GM23248 (cell line): ENCODE results near the gene ATP6V1C2. TPM values are rescaled to one million over a fixed set of nuclear protein-coding genes. Genes with fewer than 3 reads are reported as not detected.

Experiments used
- DNase-seq: peaks from one replicate; pipeline ENCODE4 v3.0.0-alpha.2; 2015
- H2AFZ ChIP-seq: fragments of 200-600 bp; sonication (generic); 2 replicates; pipeline ENCODE4 v1.6.1; 2016; ENCODE audit warnings: antibody characterized with exemption
- H3F3A ChIP-seq: fragments of 200-600 bp; sonication (generic); 2 replicates; pipeline ENCODE4 v1.6.1; 2016; ENCODE audit warnings: mild to moderate bottlenecking, antibody characterized with exemption, mixed run types; ENCODE audit not compliant: insufficient read depth
- H3K27ac ChIP-seq: fragments of 200-600 bp; sonication (generic); 2 replicates; pipeline ENCODE4 v1.5.1; 2016; ENCODE audit warnings: mild to moderate bottlenecking
- H3K27me3 ChIP-seq: fragments of 200-600 bp; sonication (generic); replicated peaks from 2 replicates; pipeline ENCODE4 v1.6.1; 2016; ENCODE audit warnings: mild to moderate bottlenecking; ENCODE audit not compliant: insufficient read depth
- H3K36me3 ChIP-seq: fragments of 200-600 bp; sonication (generic); 2 replicates; pipeline ENCODE4 v1.6.1; 2016; ENCODE audit warnings: low read depth, mild to moderate bottlenecking
- H3K4me1 ChIP-seq: fragments of 200-600 bp; sonication (generic); 2 replicates; pipeline ENCODE4 v1.6.1; 2016; ENCODE audit warnings: mild to moderate bottlenecking; ENCODE audit not compliant: insufficient read depth
- H3K4me2 ChIP-seq: fragments of 200-600 bp; sonication (generic); one replicate; pipeline ENCODE4 v1.6.1; 2016; ENCODE audit warnings: mild to moderate bottlenecking; ENCODE audit not compliant: unreplicated experiment
- H3K4me3 ChIP-seq: fragments of 200-600 bp; sonication (generic); 2 replicates; pipeline ENCODE4 v1.5.1; 2016; ENCODE audit warnings: mild to moderate bottlenecking
- H3K79me2 ChIP-seq: fragments of 200-600 bp; sonication (generic); 2 replicates; pipeline ENCODE4 v1.6.1; 2016; ENCODE audit warnings: mild to moderate bottlenecking; ENCODE audit not compliant: insufficient read depth
- H3K9ac ChIP-seq: fragments of 200-600 bp; sonication (generic); 2 replicates; pipeline ENCODE4 v1.6.1; 2016; ENCODE audit warnings: mild to moderate bottlenecking
- H3K9me2 ChIP-seq: fragments of 200-600 bp; sonication (generic); 2 replicates; pipeline ENCODE4 v1.6.1; 2016; ENCODE audit warnings: mixed run types, mild to moderate bottlenecking, moderate library complexity; ENCODE audit not compliant: insufficient read depth
- H3K9me3 ChIP-seq: fragments of 200-600 bp; sonication (generic); one replicate; pipeline ENCODE4 v1.6.1; 2017; ENCODE audit warnings: low read depth
- H4K20me1 ChIP-seq: fragments of 200-600 bp; sonication (generic); 2 replicates; pipeline ENCODE4 v1.6.0; 2016; ENCODE audit not compliant: insufficient read depth
- EZH2 ChIP-seq: fragments of 200-600 bp; sonication (generic); IDR thresholded peaks from 2 replicates; pipeline ENCODE4 v1.6.1; 2018; ENCODE audit warnings: antibody characterized with exemption, mild to moderate bottlenecking; ENCODE audit not compliant: insufficient read depth, poor library complexity, severe bottlenecking
- EZH2phosphoT487 ChIP-seq: fragments of 200-600 bp; sonication (generic); IDR thresholded peaks from 2 replicates; pipeline ENCODE4 v1.6.1; 2018; ENCODE audit warnings: antibody characterized with exemption, moderate library complexity, mild to moderate bottlenecking, low read depth; ENCODE audit not compliant: insufficient read depth
- WGBS, 2 experiments: methylation state at CpG; one replicate each; pipeline ENCODE4 v1.1.6; 2015 to 2017; ENCODE audit warnings: low lambda C conversion rate in 2 of 2, low coverage in 1 of 2; ENCODE audit errors: missing lambda C conversion rate in 2 of 2; 5-methylcytosine and 5-hydroxymethylcytosine counted together
- in situ Hi-C: fragments of 300-500 bp; cut with MboI; formaldehyde crosslinking; loops from 2 replicates; pipeline ENCODE4 v1.15.0; 2020
- polyA plus RNA-seq: library from polyadenylated mRNA; unstranded; fragments of >200 nt; fragmentation: Nextera tagmentation; extraction: Ambion mirVana; gene quantifications from 2 replicates; pipeline ENCODE4 v1.2.1, GENCODE V29; 2016
- total RNA-seq: library from RNA; depleted of rRNA; stranded (reverse); fragments of >200 nt; shearing (Covaris generic); gene quantifications from 2 replicates; pipeline ENCODE4 v1.2.3, GENCODE V29; 2014

The ATP6V1C2 gene
- total and polyA plus RNA-seq, 2 experiments from 2014 or later: 0.53 TPM; not detected in 1

DNA sequence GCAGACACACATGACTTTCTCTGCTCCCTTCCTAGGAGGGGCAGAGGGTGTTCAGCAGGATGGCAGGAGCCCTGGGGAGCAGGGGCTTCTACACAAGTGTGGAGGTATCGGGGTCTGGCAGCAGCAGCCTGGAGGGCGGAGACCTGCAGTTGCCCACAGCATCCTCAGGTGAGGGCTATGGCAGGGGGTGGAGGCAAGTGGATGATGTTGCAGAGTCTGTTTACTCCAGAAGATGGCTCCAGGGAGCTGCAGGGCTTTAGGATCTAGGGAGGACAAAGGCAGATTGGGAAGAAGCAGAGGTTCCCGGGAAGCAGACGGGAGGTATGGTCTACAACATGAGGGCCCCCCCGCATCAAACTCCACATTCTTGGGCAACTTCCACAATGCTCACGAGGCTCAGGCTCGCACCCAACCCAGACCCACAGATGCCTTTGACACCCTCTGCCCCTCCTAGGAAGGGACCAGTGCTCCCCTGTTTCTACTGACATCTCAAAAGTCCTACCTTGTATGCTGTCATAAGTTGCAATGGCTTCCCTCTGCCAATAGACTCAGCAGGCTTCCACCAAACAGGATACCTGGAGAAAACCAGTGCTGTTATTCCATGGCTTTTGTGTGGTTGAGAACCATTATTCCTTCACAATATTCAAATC is 12.0 kb upstream of the ATP6V1C2 start:
- WGBS, 2 experiments: 11 to 12% methylated on average over 7 of the region's 7 CpGs
- in situ Hi-C loops: no loop called here
- H2AFZ ChIP-seq: no peak overlapping the region
- H3K4me2 ChIP-seq: no peak overlapping the region
- H3K4me1 ChIP-seq: no peaks in the 10 kb centered on the region
- 0 out of 2 replicates have a peak, but pooled peaks cover 7% of the 10 kb centered on the region for H3K27me3 ChIP-seq
- H3K79me2 ChIP-seq: no peaks in the 10 kb centered on the region
- H3K9me2 ChIP-seq: no peaks in the 10 kb centered on the region
- peak; percentile 46 for DNase-seq
- no peaks in the 10 kb centered on the region for H3K36me3 ChIP-seq
- no peak overlapping the region for H3K4me3 ChIP-seq
- H4K20me1 ChIP-seq: no peaks in the 10 kb centered on the region
- no peaks in the 10 kb centered on the region for H3F3A ChIP-seq
- H3K9me3 ChIP-seq: no peaks in the 10 kb centered on the region
- H3K9ac ChIP-seq: no peak overlapping the region
- TF ChIP-seq EZH2: no peak
- no peak for TF ChIP-seq EZH2phosphoT487
- H3K27ac ChIP-seq: no peak overlapping the region

GRCh38 chr2:10712185-10712809 is 9.1 kb upstream of the ATP6V1C2 start:
- H3K27me3 ChIP-seq: 0 out of 2 replicates have a peak, but pooled peaks cover 7% of the 10 kb centered on the region
- no peaks in the 10 kb centered on the region for H3K79me2 ChIP-seq
- no peaks in the 10 kb centered on the region for H3K9me2 ChIP-seq
- no peak overlapping the region for H3K4me2 ChIP-seq
- WGBS, 2 experiments: 24 to 26% methylated on average over 10 of the region's 10 CpGs
- H3K4me1 ChIP-seq: peaks cover 3% of the 10 kb centered on the region
- no peak for DNase-seq
- no peak for TF ChIP-seq EZH2phosphoT487
- TF ChIP-seq EZH2: no peak
- peaks cover 4% of the 10 kb centered on the region; the same call in 1 of the 2 replicates for H3F3A ChIP-seq
- H3K36me3 ChIP-seq: no peaks in the 10 kb centered on the region
- no peaks in the 10 kb centered on the region for H3K9me3 ChIP-seq
- no peak overlapping the region for H3K4me3 ChIP-seq
- no peak overlapping the region for H3K9ac ChIP-seq
- H3K27ac ChIP-seq: no peak overlapping the region
- H4K20me1 ChIP-seq: no peaks in the 10 kb centered on the region
- in situ Hi-C loops: no loop called here
- H2AFZ ChIP-seq: no peak overlapping the region

DNA sequence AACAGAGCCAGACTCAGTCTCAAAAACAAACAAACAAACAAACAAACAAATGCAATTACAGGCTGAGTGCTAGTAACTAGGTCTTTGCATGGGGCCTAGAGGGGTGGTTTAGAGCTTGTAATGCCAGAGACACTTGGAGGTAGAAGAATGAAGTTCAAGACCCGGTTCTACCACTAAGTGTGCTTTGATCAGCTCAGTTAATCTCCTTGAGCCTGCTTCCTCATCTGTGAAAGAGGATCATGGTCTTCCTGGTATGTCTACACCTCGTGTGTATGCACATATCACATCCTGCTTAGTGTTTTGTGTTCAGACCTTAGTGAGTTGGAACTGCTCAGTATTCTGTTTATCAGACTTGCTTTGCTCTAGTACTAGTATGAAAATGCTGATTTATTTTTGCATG is 4.8 kb upstream of the ATP6V1C2 start:
- H3K27me3 ChIP-seq: peaks cover 15% of the 10 kb centered on the region; the same call in 1 of the 2 replicates
- H3K9me2 ChIP-seq: no peaks in the 10 kb centered on the region
- H3K9ac ChIP-seq: no peak overlapping the region
- no peaks in the 10 kb centered on the region for H4K20me1 ChIP-seq
- no peak for TF ChIP-seq EZH2phosphoT487
- H3K27ac ChIP-seq: no peak overlapping the region
- no peak for DNase-seq
- no peaks in the 10 kb centered on the region for H3K79me2 ChIP-seq
- H3F3A ChIP-seq: peaks cover 18% of the 10 kb centered on the region; the same call in 1 of the 2 replicates
- H3K4me3 ChIP-seq: no peak overlapping the region
- no peaks in the 10 kb centered on the region for H3K9me3 ChIP-seq
- in situ Hi-C loops: no loop called here
- WGBS, 2 experiments: 75 to 89% methylated on average over 2 of the region's 2 CpGs
- peaks cover 16% of the 10 kb centered on the region for H3K4me1 ChIP-seq
- no peak overlapping the region for H3K4me2 ChIP-seq
- no peaks in the 10 kb centered on the region for H3K36me3 ChIP-seq
- H2AFZ ChIP-seq: no peak overlapping the region

- peaks cover 23% of the 10 kb centered on the region for H3K4me1 ChIP-seq
- peak overlapping the region; percentile 22; the same call in 1 of the 2 replicates for H3K4me3 ChIP-seq
- in situ Hi-C loops: no loop called here
- no peaks in the 10 kb centered on the region for H3K79me2 ChIP-seq
- H2AFZ ChIP-seq: 0 out of 2 replicates have a peak overlapping the region, but pooled peaks have one; percentile 44
- H3K4me2 ChIP-seq: peak overlapping the region; percentile 48
- H3K9ac ChIP-seq: no peak overlapping the region
- DNase-seq: peak; percentile 85
- H4K20me1 ChIP-seq: no peaks in the 10 kb centered on the region
- peaks cover 18% of the 10 kb centered on the region; the same call in 1 of the 2 replicates for H3F3A ChIP-seq
- no peak overlapping the region for H3K27ac ChIP-seq
- TF ChIP-seq EZH2: no peak
- TF ChIP-seq EZH2phosphoT487: no peak
- no peaks in the 10 kb centered on the region for H3K9me3 ChIP-seq
- H3K9me2 ChIP-seq: no peaks in the 10 kb centered on the region
- no peaks in the 10 kb centered on the region for H3K36me3 ChIP-seq
- 0 to 4% methylated on average over 4 of the region's 4 CpGs for WGBS, 2 experiments
- H3K27me3 ChIP-seq: peaks cover 26% of the 10 kb centered on the region
Observed at GRCh38 chr2:10717628-10718027, 3.8 kb upstream of the ATP6V1C2 start.
